ENCODE results near the gene PAFAH1B1. TPM values are rescaled to one million over a fixed set of nuclear protein-coding genes. Genes with fewer than 3 reads are reported as not detected.

The PAFAH1B1 gene
- total and polyA plus RNA-seq, 11 donors = 32.6 to 154 (median 118) TPM

DNA sequence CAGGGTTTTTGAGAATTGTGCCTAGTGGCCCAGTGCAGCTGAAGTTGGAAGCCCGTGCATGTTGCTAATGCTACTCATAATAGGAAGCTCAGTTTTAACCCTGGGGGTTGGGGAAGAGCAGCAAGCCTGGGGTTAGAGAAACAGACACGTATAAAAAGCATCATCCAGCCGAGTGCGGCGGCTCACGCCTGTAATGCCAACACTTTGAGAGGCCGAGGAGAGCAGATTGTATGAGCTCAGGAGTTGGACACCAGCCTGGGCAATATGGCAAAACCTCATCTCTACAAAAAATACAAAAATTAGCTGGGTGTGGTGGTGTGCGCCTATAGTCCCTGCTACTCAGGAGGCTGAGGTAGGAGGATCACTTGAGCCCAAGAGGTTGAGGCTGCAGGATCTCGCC lies 120.4 kb downstream of the PAFAH1B1 start:
- WGBS, 4 donors = 86 to 89% (median 88%) methylated on average over 9 of the region's 9 CpGs
- Histone ChIP-seq H3K36me3 (peaks cover 0 to 4% (median 0%) of the 10 kb centered on the region in 9 donors), H3K9me3 (no peaks in the 10 kb centered on the region), H3K27me3 (no peaks in the 10 kb centered on the region), H3K27ac (no peak overlapping the region), H3K4me1 (peaks cover 7 to 49% (median 34%) of the 10 kb centered on the region in 12 donors), H3K4me3 (no peak overlapping the region)
- TF ChIP-seq, protein P1, sequence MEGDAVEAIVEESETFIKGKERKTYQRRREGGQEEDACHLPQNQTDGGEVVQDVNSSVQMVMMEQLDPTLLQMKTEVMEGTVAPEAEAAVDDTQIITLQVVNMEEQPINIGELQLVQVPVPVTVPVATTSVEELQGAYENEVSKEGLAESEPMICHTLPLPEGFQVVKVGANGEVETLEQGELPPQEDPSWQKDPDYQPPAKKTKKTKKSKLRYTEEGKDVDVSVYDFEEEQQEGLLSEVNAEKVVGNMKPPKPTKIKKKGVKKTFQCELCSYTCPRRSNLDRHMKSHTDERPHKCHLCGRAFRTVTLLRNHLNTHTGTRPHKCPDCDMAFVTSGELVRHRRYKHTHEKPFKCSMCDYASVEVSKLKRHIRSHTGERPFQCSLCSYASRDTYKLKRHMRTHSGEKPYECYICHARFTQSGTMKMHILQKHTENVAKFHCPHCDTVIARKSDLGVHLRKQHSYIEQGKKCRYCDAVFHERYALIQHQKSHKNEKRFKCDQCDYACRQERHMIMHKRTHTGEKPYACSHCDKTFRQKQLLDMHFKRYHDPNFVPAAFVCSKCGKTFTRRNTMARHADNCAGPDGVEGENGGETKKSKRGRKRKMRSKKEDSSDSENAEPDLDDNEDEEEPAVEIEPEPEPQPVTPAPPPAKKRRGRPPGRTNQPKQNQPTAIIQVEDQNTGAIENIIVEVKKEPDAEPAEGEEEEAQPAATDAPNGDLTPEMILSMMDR (IDR thresholded peaks at IDR 0.05) = no peak
- no peak for TF ChIP-seq POLR2A (IDR thresholded peaks at IDR 0.05)
- intact Hi-C loops (cut with DNase I) = no loop called here
- DNase-seq = no peak
- no peak for ATAC-seq

DNA sequence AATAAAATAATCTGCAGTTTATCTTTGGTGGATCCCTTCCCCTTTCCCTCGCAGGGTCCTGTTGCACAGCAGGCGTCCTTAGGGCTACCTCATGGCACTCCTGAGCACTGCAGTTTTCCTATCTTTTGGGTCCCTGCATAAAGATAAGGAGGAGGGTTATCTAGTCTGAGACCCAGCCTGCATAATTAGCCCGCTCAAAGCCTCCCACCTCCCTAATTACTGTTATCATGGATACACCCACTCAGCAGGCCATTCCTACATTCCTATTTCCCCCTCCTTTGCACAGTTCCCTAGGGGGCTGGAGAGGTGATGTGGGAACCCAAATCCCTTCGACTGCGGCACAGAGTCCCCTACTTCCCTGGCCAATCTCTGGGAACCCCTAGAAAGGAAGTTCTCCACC lies 123.2 kb downstream of the PAFAH1B1 start:
- H3K27ac ChIP-seq = no peak overlapping the region
- peaks cover 0 to 27% (median 15%) of the 10 kb centered on the region in 12 donors for H3K4me1 ChIP-seq
- no peak for DNase-seq
- 67 to 78% (median 67%) methylated on average over 5 of the region's 5 CpGs for WGBS, 4 donors
- TF ChIP-seq, protein P1 (IDR thresholded peaks at IDR 0.05) = no peak
- TF ChIP-seq POLR2A (IDR thresholded peaks at IDR 0.05) = no peak
- ATAC-seq = no peak
- H3K9me3 ChIP-seq = no peaks in the 10 kb centered on the region
- H3K4me3 ChIP-seq = no peak overlapping the region
- no peaks in the 10 kb centered on the region for H3K27me3 ChIP-seq
- peaks cover 0 to 9% (median 0%) of the 10 kb centered on the region in 9 donors for H3K36me3 ChIP-seq
- intact Hi-C loops (cut with DNase I) = no loop called here

- no peak overlapping the region for H3K27ac ChIP-seq
- H3K9me3 ChIP-seq = no peaks in the 10 kb centered on the region
- H3K27me3 ChIP-seq = peaks cover 0 to 1% (median 0%) of the 10 kb centered on the region in 9 donors
- DNase-seq = no peak
- no peak overlapping the region for H3K4me3 ChIP-seq
- peaks cover 0 to 9% (median 0%) of the 10 kb centered on the region in 9 donors for H3K36me3 ChIP-seq
- ATAC-seq = no peak
- peaks cover 0 to 14% (median 4%) of the 10 kb centered on the region in 12 donors for H3K4me1 ChIP-seq
- intact Hi-C loops (cut with DNase I) = no loop called here
- TF ChIP-seq POLR2A (IDR thresholded peaks at IDR 0.05) = no peak
- TF ChIP-seq, protein P1 (IDR thresholded peaks at IDR 0.05) = no peak
- WGBS, 4 donors = 69 to 83% (median 82%) methylated on average over 13 of the region's 13 CpGs
Observed at GRCh38 chr17:2718150-2718938, 124.9 kb downstream of the PAFAH1B1 start.

DNA sequence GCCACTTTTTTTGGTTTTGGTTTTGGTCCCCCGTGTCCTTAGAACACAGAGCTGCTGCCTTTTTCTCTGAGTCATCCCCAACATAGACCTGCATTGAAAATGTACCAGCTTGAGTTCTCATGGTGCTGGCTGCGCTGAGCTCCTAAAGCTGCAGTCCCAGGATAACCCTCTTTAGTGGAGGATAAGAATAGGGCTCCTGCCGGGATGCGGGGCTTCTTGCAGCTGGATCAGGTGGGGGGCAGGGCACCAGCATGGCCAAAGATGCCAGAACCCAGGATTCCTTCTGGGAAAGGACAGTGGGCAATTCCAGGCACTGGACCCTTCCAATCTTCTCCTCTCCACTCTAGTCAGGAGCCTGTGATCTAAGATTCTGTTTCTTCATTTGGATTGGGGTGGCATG lies 126.4 kb downstream of the PAFAH1B1 start:
- H3K4me1 ChIP-seq = peaks cover 0 to 15% (median 3%) of the 10 kb centered on the region in 12 donors
- peaks cover 0 to 9% (median 0%) of the 10 kb centered on the region in 9 donors for H3K36me3 ChIP-seq
- no peaks in the 10 kb centered on the region for H3K9me3 ChIP-seq
- intact Hi-C loops (cut with DNase I) = no loop called here
- no peak overlapping the region for H3K4me3 ChIP-seq
- TF ChIP-seq, protein P1 (IDR thresholded peaks at IDR 0.05) = no peak
- no peak for TF ChIP-seq POLR2A (IDR thresholded peaks at IDR 0.05)
- peaks cover 0 to 14% (median 0%) of the 10 kb centered on the region in 9 donors for H3K27me3 ChIP-seq
- no peak overlapping the region for H3K27ac ChIP-seq
- WGBS, 4 donors = 60 to 68% (median 64%) methylated on average over 4 of the region's 4 CpGs
- DNase-seq (no peak), ATAC-seq (no peak)

Data from heart left ventricle (tissue), 16 donors.